ENCODE measurements around the gene RSF1. TPM values are rescaled to one million over a fixed set of nuclear protein-coding genes. Genes with fewer than 3 reads are reported as not detected.

RSF1 gene
- total RNA-seq, 1 experiment from 2014 or later: 43.1 TPM

DNA sequence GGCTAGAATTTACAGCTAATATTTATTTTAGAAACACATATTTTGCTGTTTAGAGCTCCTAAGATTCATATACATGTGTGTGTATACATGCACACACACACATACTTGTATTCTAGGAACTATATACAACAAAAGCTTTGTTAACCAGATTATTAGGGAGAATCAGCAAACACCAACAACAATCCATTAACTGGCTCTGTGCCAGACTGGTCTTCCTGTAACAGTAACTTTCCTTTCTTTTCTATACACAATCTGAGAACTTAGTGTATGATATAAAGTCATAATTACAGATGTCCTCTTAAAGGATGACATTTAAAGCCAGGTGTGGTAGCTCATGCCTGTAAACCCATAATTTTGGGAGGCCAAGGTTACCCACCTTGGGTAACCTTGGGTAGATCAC is 133.4 kb downstream of the RSF1 start:
- Histone ChIP-seq H3K36me3 (ENCODE audit: control insufficient read depth in 1 of 2, insufficient read depth in 2 of 2, low read length in 2 of 2) (peaks cover 8 to 12% of the 10 kb centered on the region in 2 experiments; a peak in 2 of 4 replicates), H4K20me1 (ENCODE audit: insufficient read depth) (no peaks in the 10 kb centered on the region), H3K9ac (ENCODE audit: low read length) (no peak overlapping the region), H3K4me1 (ENCODE audit: control insufficient read depth in 1 of 2, insufficient read depth in 2 of 2, low read length in 2 of 2) (no peaks in the 10 kb centered on the region), H3K27ac (ENCODE audit: low read depth, low read length) (no peak overlapping the region), H2AFZ (ENCODE audit: low read depth, low read length, poor library complexity, severe bottlenecking) (no peak overlapping the region), H3K9me3 (ENCODE audit: control insufficient read depth in 1 of 2, insufficient read depth in 1 of 2, low read depth in 1 of 2, low read length in 2 of 2) (no peaks in the 10 kb centered on the region), H3K4me3 (replicated peaks in 1 of 2; ENCODE audit: low read depth in 1 of 2, low read length in 2 of 2) (no peak overlapping the region), H3K27me3 (ENCODE audit: insufficient read depth, low read length) (no peaks in the 10 kb centered on the region), H3K79me2 (ENCODE audit: insufficient read depth, low read length) (no peaks in the 10 kb centered on the region), H3K9me2 (ENCODE audit: insufficient read depth) (no peaks in the 10 kb centered on the region), H3K4me2 (ENCODE audit: low read length) (no peak overlapping the region)
- TF ChIP-seq JUND (IDR thresholded peaks at IDR 0.05) (no peak), SIN3A (IDR thresholded peaks at IDR 0.05; ENCODE audit: low read depth) (no peak), POLR2AphosphoS5 (IDR thresholded peaks at IDR 0.05; ENCODE audit: low read depth, low read length) (no peak), EGR1 (IDR thresholded peaks at IDR 0.05; ENCODE audit: low read depth) (no peak), POLR2A (IDR thresholded peaks at IDR 0.05; ENCODE audit: borderline replicate concordance, extremely low read depth, insufficient read depth, insufficient read length) (no peak), TCF7L2 (IDR thresholded peaks at IDR 0.05; ENCODE audit: borderline replicate concordance, extremely low read depth, insufficient read depth, insufficient read length) (no peak), SP1 (IDR thresholded peaks at IDR 0.05; ENCODE audit: low read depth) (no peak)
- TF ChIP-seq, protein P1, sequence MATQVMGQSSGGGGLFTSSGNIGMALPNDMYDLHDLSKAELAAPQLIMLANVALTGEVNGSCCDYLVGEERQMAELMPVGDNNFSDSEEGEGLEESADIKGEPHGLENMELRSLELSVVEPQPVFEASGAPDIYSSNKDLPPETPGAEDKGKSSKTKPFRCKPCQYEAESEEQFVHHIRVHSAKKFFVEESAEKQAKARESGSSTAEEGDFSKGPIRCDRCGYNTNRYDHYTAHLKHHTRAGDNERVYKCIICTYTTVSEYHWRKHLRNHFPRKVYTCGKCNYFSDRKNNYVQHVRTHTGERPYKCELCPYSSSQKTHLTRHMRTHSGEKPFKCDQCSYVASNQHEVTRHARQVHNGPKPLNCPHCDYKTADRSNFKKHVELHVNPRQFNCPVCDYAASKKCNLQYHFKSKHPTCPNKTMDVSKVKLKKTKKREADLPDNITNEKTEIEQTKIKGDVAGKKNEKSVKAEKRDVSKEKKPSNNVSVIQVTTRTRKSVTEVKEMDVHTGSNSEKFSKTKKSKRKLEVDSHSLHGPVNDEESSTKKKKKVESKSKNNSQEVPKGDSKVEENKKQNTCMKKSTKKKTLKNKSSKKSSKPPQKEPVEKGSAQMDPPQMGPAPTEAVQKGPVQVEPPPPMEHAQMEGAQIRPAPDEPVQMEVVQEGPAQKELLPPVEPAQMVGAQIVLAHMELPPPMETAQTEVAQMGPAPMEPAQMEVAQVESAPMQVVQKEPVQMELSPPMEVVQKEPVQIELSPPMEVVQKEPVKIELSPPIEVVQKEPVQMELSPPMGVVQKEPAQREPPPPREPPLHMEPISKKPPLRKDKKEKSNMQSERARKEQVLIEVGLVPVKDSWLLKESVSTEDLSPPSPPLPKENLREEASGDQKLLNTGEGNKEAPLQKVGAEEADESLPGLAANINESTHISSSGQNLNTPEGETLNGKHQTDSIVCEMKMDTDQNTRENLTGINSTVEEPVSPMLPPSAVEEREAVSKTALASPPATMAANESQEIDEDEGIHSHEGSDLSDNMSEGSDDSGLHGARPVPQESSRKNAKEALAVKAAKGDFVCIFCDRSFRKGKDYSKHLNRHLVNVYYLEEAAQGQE (IDR thresholded peaks at IDR 0.05; ENCODE audit: low read depth): no peak
- TF ChIP-seq, protein P2, sequence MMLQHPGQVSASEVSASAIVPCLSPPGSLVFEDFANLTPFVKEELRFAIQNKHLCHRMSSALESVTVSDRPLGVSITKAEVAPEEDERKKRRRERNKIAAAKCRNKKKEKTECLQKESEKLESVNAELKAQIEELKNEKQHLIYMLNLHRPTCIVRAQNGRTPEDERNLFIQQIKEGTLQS (IDR thresholded peaks at IDR 0.05): no peak
- TF ChIP-seq, protein P3, sequence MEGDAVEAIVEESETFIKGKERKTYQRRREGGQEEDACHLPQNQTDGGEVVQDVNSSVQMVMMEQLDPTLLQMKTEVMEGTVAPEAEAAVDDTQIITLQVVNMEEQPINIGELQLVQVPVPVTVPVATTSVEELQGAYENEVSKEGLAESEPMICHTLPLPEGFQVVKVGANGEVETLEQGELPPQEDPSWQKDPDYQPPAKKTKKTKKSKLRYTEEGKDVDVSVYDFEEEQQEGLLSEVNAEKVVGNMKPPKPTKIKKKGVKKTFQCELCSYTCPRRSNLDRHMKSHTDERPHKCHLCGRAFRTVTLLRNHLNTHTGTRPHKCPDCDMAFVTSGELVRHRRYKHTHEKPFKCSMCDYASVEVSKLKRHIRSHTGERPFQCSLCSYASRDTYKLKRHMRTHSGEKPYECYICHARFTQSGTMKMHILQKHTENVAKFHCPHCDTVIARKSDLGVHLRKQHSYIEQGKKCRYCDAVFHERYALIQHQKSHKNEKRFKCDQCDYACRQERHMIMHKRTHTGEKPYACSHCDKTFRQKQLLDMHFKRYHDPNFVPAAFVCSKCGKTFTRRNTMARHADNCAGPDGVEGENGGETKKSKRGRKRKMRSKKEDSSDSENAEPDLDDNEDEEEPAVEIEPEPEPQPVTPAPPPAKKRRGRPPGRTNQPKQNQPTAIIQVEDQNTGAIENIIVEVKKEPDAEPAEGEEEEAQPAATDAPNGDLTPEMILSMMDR (IDR thresholded peaks at IDR 0.05 in 2 of 3, conservative IDR thresholded peaks at IDR 0.05 in 1 of 3; ENCODE audit: borderline replicate concordance in 1 of 3, insufficient read depth in 1 of 3, low read depth in 2 of 3, low read length in 2 of 3): no peak
- TF ChIP-seq, protein P4, sequence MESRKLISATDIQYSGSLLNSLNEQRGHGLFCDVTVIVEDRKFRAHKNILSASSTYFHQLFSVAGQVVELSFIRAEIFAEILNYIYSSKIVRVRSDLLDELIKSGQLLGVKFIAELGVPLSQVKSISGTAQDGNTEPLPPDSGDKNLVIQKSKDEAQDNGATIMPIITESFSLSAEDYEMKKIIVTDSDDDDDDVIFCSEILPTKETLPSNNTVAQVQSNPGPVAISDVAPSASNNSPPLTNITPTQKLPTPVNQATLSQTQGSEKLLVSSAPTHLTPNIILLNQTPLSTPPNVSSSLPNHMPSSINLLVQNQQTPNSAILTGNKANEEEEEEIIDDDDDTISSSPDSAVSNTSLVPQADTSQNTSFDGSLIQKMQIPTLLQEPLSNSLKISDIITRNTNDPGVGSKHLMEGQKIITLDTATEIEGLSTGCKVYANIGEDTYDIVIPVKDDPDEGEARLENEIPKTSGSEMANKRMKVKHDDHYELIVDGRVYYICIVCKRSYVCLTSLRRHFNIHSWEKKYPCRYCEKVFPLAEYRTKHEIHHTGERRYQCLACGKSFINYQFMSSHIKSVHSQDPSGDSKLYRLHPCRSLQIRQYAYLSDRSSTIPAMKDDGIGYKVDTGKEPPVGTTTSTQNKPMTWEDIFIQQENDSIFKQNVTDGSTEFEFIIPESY (IDR thresholded peaks at IDR 0.05; ENCODE audit: extremely low read depth, insufficient replicate concordance, low read length): no peak
- DNase-seq (ENCODE audit: low read depth, low spot score) (no peak), ATAC-seq (no peak)
- intact Hi-C loops (cut with micrococcal nuclease): no loop called here
- ChIA-PET CTCF (no interaction called here), RAD21 (ENCODE audit: low non-redundant PET in 1 of 2, low total read pairs in 2 of 2, uncharacterized antibody in 2 of 2, unreplicated experiment in 2 of 2) (no interaction called here), POLR2A (no interaction called here)
- no TSS peak for BruUV-seq (replicated peaks)

Data from HCT116 (cell line).